Stimulated activated naive CD8-positive, alpha-beta T cell treated with anti-CD3 and anti-CD28 coated beads, Interleukin-15, amount 100 ng/mL, for 72 hours (primary cell): ENCODE measurements around the gene ATP6V0A1.
A peak's percentile ranks its signal among the peaks of the same experiment; 100 is the strongest.
"Not testable (repeated sequence)": the region's sequence is repeated elsewhere in the genome, so short reads cannot be mapped to it uniquely, and the experiment has no call there.

ENCODE experiments used
- ATAC-seq: fragments of 150-1000 bp; cut with Tn5 transposase; 2 replicates; pipeline ENCODE4 v1.10.0; 2021; ENCODE audit warnings: mild to moderate bottlenecking, moderate library complexity
- DNase-seq, 2 donors: peaks; one replicate each; pipeline ENCODE4 v3.0.0; 2021 to 2022
- H3K27ac Mint-ChIP-seq, 2 donors: one replicate each; pipeline ENCODE4 v1.8.0; 2022; ENCODE audit warnings: mild to moderate bottlenecking in 2 of 2, mixed read lengths in 2 of 2, moderate library complexity in 2 of 2
- H3K27me3 Mint-ChIP-seq: one replicate; pipeline ENCODE4 v1.8.0; 2022; ENCODE audit warnings: mixed read lengths
- H3K4me1 Mint-ChIP-seq: one replicate; pipeline ENCODE4 v1.8.0; 2022; ENCODE audit warnings: mild to moderate bottlenecking, mixed read lengths
- H3K4me3 Mint-ChIP-seq, 2 donors: one replicate each; pipeline ENCODE4 v1.8.0; 2022; ENCODE audit warnings: mild to moderate bottlenecking in 2 of 2, mixed read lengths in 2 of 2, moderate library complexity in 1 of 2
- H3K9me3 Mint-ChIP-seq, 2 donors: one replicate each; pipeline ENCODE4 v1.8.0; 2022; ENCODE audit warnings: mixed read lengths in 2 of 2

Gene ATP6V0A1

GRCh38 chr17:42424991-42425610, 33.6 kb upstream of the ATP6V0A1 start:
- ATAC-seq, result no peak
- no peak overlapping the region for H3K27ac Mint-ChIP-seq
- no peaks in the 10 kb centered on the region for H3K9me3 Mint-ChIP-seq
- peaks cover 48% of the 10 kb centered on the region for H3K27me3 Mint-ChIP-seq
- no peak for DNase-seq
- no peak overlapping the region for H3K4me3 Mint-ChIP-seq
- peaks cover 39% of the 10 kb centered on the region for H3K4me1 Mint-ChIP-seq

- Mint-ChIP-seq H3K4me3 (no peak overlapping the region), H3K27me3 (peaks cover 23% of the 10 kb centered on the region)
- no peak for DNase-seq
Measured at GRCh38 chr17:42428141-42428944, 30.3 kb upstream of the ATP6V0A1 start.

GRCh38 chr17:42429726-42430447, 28.8 kb upstream of the ATP6V0A1 start:
- Mint-ChIP-seq H3K4me1 (peaks cover 7% of the 10 kb centered on the region), H3K27ac (no peak overlapping the region), H3K4me3 (no peak overlapping the region), H3K27me3 (peaks cover 12% of the 10 kb centered on the region), H3K9me3 (no peaks in the 10 kb centered on the region)
- ATAC-seq (no peak), DNase-seq (no peak)

More at GRCh38 chr17:42428141-42428944, 30.3 kb upstream of the ATP6V0A1 start:
- ATAC-seq, result peak; percentile 65
- H3K27ac Mint-ChIP-seq, result no peak overlapping the region
- H3K9me3 Mint-ChIP-seq, result no peaks in the 10 kb centered on the region
- peaks cover 7% of the 10 kb centered on the region for H3K4me1 Mint-ChIP-seq

GRCh38 chr17:42431758-42432161, 26.9 kb upstream of the ATP6V0A1 start:
- no peak overlapping the region for H3K4me3 Mint-ChIP-seq
- no peaks in the 10 kb centered on the region for H3K9me3 Mint-ChIP-seq
- no peak overlapping the region for H3K27ac Mint-ChIP-seq
- DNase-seq, result no peak
- no peak for ATAC-seq
- H3K27me3 Mint-ChIP-seq, result peaks cover 8% of the 10 kb centered on the region
- peaks cover 7% of the 10 kb centered on the region for H3K4me1 Mint-ChIP-seq

GRCh38 chr17:42436391-42436790, 22.3 kb upstream of the ATP6V0A1 start:
- Mint-ChIP-seq H3K27me3 (no peaks in the 10 kb centered on the region), H3K9me3 (no peaks in the 10 kb centered on the region), H3K4me1 (no peaks in the 10 kb centered on the region), H3K4me3 (no peak overlapping the region), H3K27ac (no peak overlapping the region)
- no peak for ATAC-seq
- DNase-seq, result no peak

GRCh38 chr17:42438600-42439567, 19.8 kb upstream of the ATP6V0A1 start:
- Mint-ChIP-seq H3K4me3 (no peak overlapping the region), H3K27me3 (peaks cover 10% of the 10 kb centered on the region), H3K4me1 (peaks cover 5% of the 10 kb centered on the region), H3K9me3 (no peaks in the 10 kb centered on the region), H3K27ac (no peak overlapping the region)
- ATAC-seq (no peak), DNase-seq (peak in 1 of 2 donors; percentile 49)

- peaks cover 10% of the 10 kb centered on the region for H3K27me3 Mint-ChIP-seq
- peaks cover 5% of the 10 kb centered on the region for H3K4me1 Mint-ChIP-seq
- ATAC-seq (peak; percentile 48), DNase-seq (no peak)
- no peak overlapping the region for H3K27ac Mint-ChIP-seq
- no peaks in the 10 kb centered on the region for H3K9me3 Mint-ChIP-seq
- no peak overlapping the region for H3K4me3 Mint-ChIP-seq
Measured at GRCh38 chr17:42441371-42442195, 17.1 kb upstream of the ATP6V0A1 start.

GRCh38 chr17:42442196-42442565, 16.5 kb upstream of the ATP6V0A1 start:
- ATAC-seq (no peak), DNase-seq (no peak)
- Mint-ChIP-seq H3K4me1 (peaks cover 5% of the 10 kb centered on the region), H3K9me3 (no peaks in the 10 kb centered on the region), H3K4me3 (no peak overlapping the region), H3K27me3 (peaks cover 10% of the 10 kb centered on the region), H3K27ac (no peak overlapping the region)

- not testable (repeated sequence) for H3K4me3 Mint-ChIP-seq, ATAC-seq
Measured at GRCh38 chr17:42449176-42449575, 9.5 kb upstream of the ATP6V0A1 start.

GRCh38 chr17:42449838-42450237, 8.8 kb upstream of the ATP6V0A1 start:
- not testable (repeated sequence) for H3K27me3 Mint-ChIP-seq, H3K9me3 Mint-ChIP-seq, DNase-seq, ATAC-seq, H3K4me3 Mint-ChIP-seq, H3K27ac Mint-ChIP-seq, H3K4me1 Mint-ChIP-seq

More at GRCh38 chr17:42449176-42449575, 9.5 kb upstream of the ATP6V0A1 start:
- H3K27ac Mint-ChIP-seq, H3K9me3 Mint-ChIP-seq, DNase-seq, H3K4me1 Mint-ChIP-seq, H3K27me3 Mint-ChIP-seq: not testable (repeated sequence)

GRCh38 chr17:42451270-42451669, 7.4 kb upstream of the ATP6V0A1 start:
- DNase-seq, H3K4me3 Mint-ChIP-seq, H3K27me3 Mint-ChIP-seq, ATAC-seq, H3K4me1 Mint-ChIP-seq, H3K9me3 Mint-ChIP-seq, H3K27ac Mint-ChIP-seq: not testable (repeated sequence)

GRCh38 chr17:42453439-42453838, 5.2 kb upstream of the ATP6V0A1 start:
- DNase-seq, result no peak
- no peak overlapping the region for H3K27ac Mint-ChIP-seq
- peaks cover 23% of the 10 kb centered on the region for H3K4me1 Mint-ChIP-seq
- no peak overlapping the region for H3K4me3 Mint-ChIP-seq
- H3K27me3 Mint-ChIP-seq, result peaks cover 7% of the 10 kb centered on the region
- no peaks in the 10 kb centered on the region for H3K9me3 Mint-ChIP-seq
- no peak for ATAC-seq

- DNase-seq, H3K9me3 Mint-ChIP-seq, H3K4me3 Mint-ChIP-seq, ATAC-seq, H3K27me3 Mint-ChIP-seq: not testable (repeated sequence)
- H3K27ac Mint-ChIP-seq, result peak overlapping the region in 1 of 2 donors; percentile 42
- peaks cover 39% of the 10 kb centered on the region for H3K4me1 Mint-ChIP-seq
Measured at GRCh38 chr17:42454987-42455386, 3.7 kb upstream of the ATP6V0A1 start.
